ENCODE data around the gene FAM168B. TPM values are rescaled to one million over a fixed set of nuclear protein-coding genes. Genes with fewer than 3 reads are reported as not detected.

FAM168B gene
- polyA plus RNA-seq, 1 of the 3 experiments (the other 2 are of a cell fraction): 72.7 TPM

GRCh38 chr2:131035826-131036231 is 57.4 kb downstream of the FAM168B start:
- TF ChIP-seq REST (IDR thresholded peaks at IDR 0.05; ENCODE audit: low read depth, low read length) (no peak), USF1 (IDR thresholded peaks at IDR 0.05; ENCODE audit: borderline replicate concordance, low read depth) (no peak), EP300 (IDR thresholded peaks at IDR 0.05; ENCODE audit: borderline replicate concordance in 1 of 2, low read depth in 1 of 2, low read length in 1 of 2) (no peak), RFX5 (IDR thresholded peaks at IDR 0.05; ENCODE audit: low read length) (no peak), ZBTB33 (IDR thresholded peaks at IDR 0.05; ENCODE audit: borderline replicate concordance, low read depth) (no peak), FOXM1 (IDR thresholded peaks at IDR 0.05; ENCODE audit: low read depth) (no peak), NRF1 (IDR thresholded peaks at IDR 0.05; ENCODE audit: low read depth, low read length) (no peak), PBX3 (IDR thresholded peaks at IDR 0.05) (no peak), RCOR1 (IDR thresholded peaks at IDR 0.05; ENCODE audit: low read length) (no peak), RAD21 (IDR thresholded peaks at IDR 0.05; ENCODE audit: low read length) (no peak), TEAD4 (IDR thresholded peaks at IDR 0.05; ENCODE audit: borderline replicate concordance, insufficient read depth) (no peak), FOSL2 (IDR thresholded peaks at IDR 0.05; ENCODE audit: borderline replicate concordance, low read depth) (no peak), POLR2AphosphoS5 (IDR thresholded peaks at IDR 0.05; ENCODE audit: low read depth, low read length) (no peak), GATA2 (CRISPR knock-in tag; IDR thresholded peaks at IDR 0.05) (no peak), EZH2phosphoT487 (IDR thresholded peaks at IDR 0.05; ENCODE audit: borderline replicate concordance, low read depth) (no peak), RXRA (IDR thresholded peaks at IDR 0.05; ENCODE audit: borderline replicate concordance, low read depth) (no peak)
- WGBS (ENCODE audit: low lambda C conversion rate): 100% methylated on average over 2 of the region's 10 CpGs
- H3K9ac ChIP-seq: no peak overlapping the region
- CTCF ChIA-PET: interaction anchor here (0.9 to 1.2 kb wide), 2 partner anchors 40 to 72 kb away, joined by 4 to 5 read pairs; no protein-coding TSS in a partner anchor
- DNase-seq: peak; percentile 49
- H3K27ac ChIP-seq (ENCODE audit: low read depth in 2 of 2, low read length in 1 of 2): no peak overlapping the region
- H4K20me1 ChIP-seq (ENCODE audit: insufficient read depth): no peaks in the 10 kb centered on the region
- no peaks in the 10 kb centered on the region for H3K9me2 ChIP-seq
- no peaks in the 10 kb centered on the region for H3K36me3 ChIP-seq (replicated peaks in 1 of 2; ENCODE audit: control insufficient read depth in 1 of 2, insufficient read depth in 2 of 2, low read length in 1 of 2)
- peak overlapping the region; percentile 67 for H3K4me2 ChIP-seq
- no peaks in the 10 kb centered on the region for H3K9me3 ChIP-seq
- POLR2A ChIA-PET: interaction anchor here (1.6 kb wide), 1 partner anchor 10 kb away, joined by 3 read pairs; no protein-coding TSS in a partner anchor
- H3K27me3 ChIP-seq (ENCODE audit: insufficient read depth): no peaks in the 10 kb centered on the region
- no peaks in the 10 kb centered on the region for H3F3A ChIP-seq (replicated peaks; ENCODE audit: insufficient read depth)
- peak overlapping the region; percentile 32 to 49; a peak in 2 of 4 replicates for H3K4me3 ChIP-seq (ENCODE audit: low read depth in 2 of 2, low read length in 1 of 2)
- no peaks in the 10 kb centered on the region for H3K79me2 ChIP-seq (ENCODE audit: insufficient read depth)
- peaks cover 0 to 35% of the 10 kb centered on the region in 2 experiments; a peak in 2 of 4 replicates for H3K4me1 ChIP-seq (ENCODE audit: control insufficient read depth in 1 of 2, insufficient read depth in 2 of 2, low read depth in 1 of 2, low read length in 1 of 2)
- H2AFZ ChIP-seq (ENCODE audit: low read depth): no peak overlapping the region

All from SK-N-SH (cell line).